Measurements from ENCODE around the gene GRAMD2B. TPM values are rescaled to one million over a fixed set of nuclear protein-coding genes. Genes with fewer than 3 reads are reported as not detected.
"Not testable (repeated sequence)": the region's sequence is repeated elsewhere in the genome, so short reads cannot be mapped to it uniquely, and the experiment has no call there.

The GRAMD2B gene, protein sequence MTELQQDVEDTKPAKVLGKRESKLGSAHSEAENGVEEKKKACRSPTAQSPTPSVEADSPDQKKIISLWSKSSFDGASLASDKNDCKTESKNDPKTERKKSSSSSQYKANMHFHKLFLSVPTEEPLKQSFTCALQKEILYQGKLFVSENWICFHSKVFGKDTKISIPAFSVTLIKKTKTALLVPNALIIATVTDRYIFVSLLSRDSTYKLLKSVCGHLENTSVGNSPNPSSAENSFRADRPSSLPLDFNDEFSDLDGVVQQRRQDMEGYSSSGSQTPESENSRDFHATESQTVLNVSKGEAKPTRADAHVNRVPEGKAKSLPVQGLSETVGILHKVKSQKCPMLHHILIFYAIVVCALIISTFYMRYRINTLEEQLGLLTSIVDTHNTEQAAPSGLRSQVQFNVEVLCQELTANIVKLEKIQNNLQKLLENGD
- total RNA-seq = 10 to 100 TPM; 31.6 to 45.4 (median 35.2) TPM
- polyA plus RNA-seq = 13.0 TPM
- long read RNA-seq, donor 1, transcript GRAMD2B-218 (15 exons, 2,977 nt) = major isoform, 34 of 90 reads
- long read RNA-seq, donor 1, transcript GRAMD2B-201 (14 exons, 3,175 nt) = minor isoform, 25 of 90 reads
- long read RNA-seq, donor 1, partial matches to known transcripts = 13 of 90 reads
- long read RNA-seq, donor 1, other reads (novel, unspliced or antisense) = 18 of 90 reads
- long read RNA-seq, donor 2, transcript GRAMD2B-218 (15 exons, 2,977 nt) = major isoform, 8 of 19 reads
- long read RNA-seq, donor 2, partial matches to known transcripts = 1 of 19 reads
- long read RNA-seq, donor 2, other reads (novel, unspliced or antisense) = 7 of 19 reads
- long read RNA-seq, donor 3, transcript GRAMD2B-201 (14 exons, 3,175 nt) = major isoform, 76 of 214 reads
- long read RNA-seq, donor 3, transcript GRAMD2B-218 (15 exons, 2,977 nt) = minor isoform, 61 of 214 reads
- long read RNA-seq, donor 3, partial matches to known transcripts = 12 of 214 reads
- long read RNA-seq, donor 3, other reads (novel, unspliced or antisense) = 65 of 214 reads
- long read RNA-seq, donor 4, transcript GRAMD2B-201 (14 exons, 3,175 nt) = minor isoform, 6 of 30 reads
- long read RNA-seq, donor 4, transcript GRAMD2B-218 (15 exons, 2,977 nt) = major isoform, 11 of 30 reads
- long read RNA-seq, donor 4, partial matches to known transcripts = 3 of 30 reads
- long read RNA-seq, donor 4, other reads (novel, unspliced or antisense) = 10 of 30 reads

- intact Hi-C loops (cut with DNase I) = loop anchor here in 1 of 4 donors (10.0 kb wide), 1 partner anchor 68 kb away; no protein-coding TSS in a partner anchor
- H3K4me3 ChIP-seq (ENCODE audit: low read length) = peak within 1 kb of the TSS; percentile 45
- H3K9me3 ChIP-seq (ENCODE audit: control insufficient read depth, low read length) = no peaks in the 10 kb centered on the region
- no peaks in the 10 kb centered on the region for H3K27me3 ChIP-seq (ENCODE audit: control insufficient read depth, insufficient read depth)
- H3K27ac ChIP-seq (ENCODE audit: low read length) = peak within 1 kb of the TSS; percentile 92
- DNase-seq = peak; percentile 89 to 95 (median 94)
- ATAC-seq = peak; percentile 99
- WGBS = under 1% methylated on average over 44 of the region's 44 CpGs
- no peaks in the 10 kb centered on the region for H3K4me1 ChIP-seq (ENCODE audit: control insufficient read depth, insufficient read depth, low read length)
Observed at GRCh38 chr5:126422994-126423788, at the start of gene GRAMD2B. Gene GRAMD2B (plus strand): TSS chr5:126423409. CDS start chr5:126423607, 198 bp downstream.

DNA sequence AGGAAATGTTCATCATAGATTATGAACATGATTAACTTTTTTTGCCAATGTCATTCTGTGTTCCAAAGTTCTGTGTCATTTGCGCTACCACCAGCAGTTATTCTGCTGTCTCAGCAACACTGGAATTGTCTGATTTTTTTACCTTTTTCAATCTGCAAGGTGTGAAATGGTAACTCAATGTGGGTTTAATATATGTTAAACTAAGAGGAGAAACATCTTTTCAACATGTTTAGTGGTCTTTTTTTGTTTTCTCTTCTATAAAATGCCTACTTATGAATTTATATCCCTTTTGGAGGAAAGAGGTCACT, 49.1 kb upstream of the GRAMD2B start:
- intact Hi-C loops (cut with DNase I) = no loop called here
- no peaks in the 10 kb centered on the region for H3K9me3 ChIP-seq (ENCODE audit: control insufficient read depth, low read length)
- H3K27me3 ChIP-seq (ENCODE audit: control insufficient read depth, insufficient read depth) = no peaks in the 10 kb centered on the region
- ATAC-seq (no peak), DNase-seq (no peak)
- H3K4me3 ChIP-seq (ENCODE audit: low read length) = no peak overlapping the region
- WGBS = 100% methylated on average over 1 of the region's 1 CpG
- no peaks in the 10 kb centered on the region for H3K4me1 ChIP-seq (ENCODE audit: control insufficient read depth, insufficient read depth, low read length)
- H3K27ac ChIP-seq (ENCODE audit: low read length) = no peak overlapping the region

DNA sequence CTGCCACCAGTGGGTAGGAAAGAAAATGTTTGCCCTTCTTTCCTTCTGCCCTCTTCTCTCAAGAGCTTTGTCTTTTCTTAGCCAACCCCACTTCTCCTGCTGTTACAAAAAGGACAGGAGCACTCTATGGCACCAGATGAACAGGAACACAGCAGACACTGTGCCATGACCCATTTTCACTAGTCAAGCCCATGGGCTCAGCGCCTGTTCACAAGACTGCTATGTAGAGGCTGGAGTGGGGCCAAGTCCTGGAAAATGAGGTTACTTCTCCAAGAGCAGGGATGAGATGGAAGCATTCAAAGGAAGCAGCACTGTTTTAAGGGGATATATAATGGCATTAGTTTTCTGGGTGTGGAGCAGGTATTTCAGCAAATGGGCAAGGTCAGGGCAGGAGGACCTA, 46.8 kb upstream of the GRAMD2B start:
- DNase-seq (peak in 2 of 3 donors; percentile 16 to 55), ATAC-seq (peak in 1 of 2 donors; percentile 45)
- Histone ChIP-seq H3K27me3 (ENCODE audit: control insufficient read depth, insufficient read depth) (no peaks in the 10 kb centered on the region), H3K4me3 (ENCODE audit: low read length) (no peak overlapping the region), H3K4me1 (ENCODE audit: control insufficient read depth, insufficient read depth, low read length) (no peaks in the 10 kb centered on the region), H3K27ac (ENCODE audit: low read length) (no peak overlapping the region), H3K9me3 (ENCODE audit: control insufficient read depth, low read length) (no peaks in the 10 kb centered on the region)
- 66% methylated on average over 1 of the region's 1 CpG for WGBS
- intact Hi-C loops (cut with DNase I) = no loop called here

- H3K9me3 ChIP-seq (ENCODE audit: control insufficient read depth, low read length) = no peaks in the 10 kb centered on the region
- no peak overlapping the region for H3K27ac ChIP-seq (ENCODE audit: low read length)
- ATAC-seq (no peak), DNase-seq (no peak)
- H3K4me3 ChIP-seq (ENCODE audit: low read length) = no peak overlapping the region
- intact Hi-C loops (cut with DNase I) = no loop called here
- H3K27me3 ChIP-seq (ENCODE audit: control insufficient read depth, insufficient read depth) = no peaks in the 10 kb centered on the region
- no peaks in the 10 kb centered on the region for H3K4me1 ChIP-seq (ENCODE audit: control insufficient read depth, insufficient read depth, low read length)
- 62% methylated on average over 2 of the region's 2 CpGs for WGBS
Observed at GRCh38 chr5:126377424-126377823, 45.8 kb upstream of the GRAMD2B start.

DNA sequence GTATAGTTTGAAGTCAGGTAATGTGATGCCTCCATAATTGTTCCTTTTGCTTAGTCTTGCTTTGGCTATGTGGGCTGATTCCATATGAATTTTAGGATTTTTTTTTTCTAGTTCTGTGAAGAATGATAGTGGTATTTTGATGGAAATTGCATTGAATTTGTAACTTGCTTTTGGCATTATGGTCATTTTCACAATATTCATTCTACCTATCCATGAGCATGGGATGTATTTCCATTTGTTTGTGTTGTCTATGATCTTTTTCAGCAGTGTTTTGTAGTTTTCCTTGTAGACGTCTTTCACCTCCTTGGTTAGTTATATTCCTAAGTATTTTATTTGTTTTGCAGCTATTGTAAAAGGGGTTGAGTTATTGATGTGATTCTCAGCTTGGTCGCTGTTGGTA, 42.9 kb upstream of the GRAMD2B start:
- H3K4me3 ChIP-seq (ENCODE audit: low read length); H3K27ac ChIP-seq (ENCODE audit: low read length); ATAC-seq; H3K4me1 ChIP-seq (ENCODE audit: control insufficient read depth, insufficient read depth, low read length); H3K9me3 ChIP-seq (ENCODE audit: control insufficient read depth, low read length); intact Hi-C loops (cut with DNase I); H3K27me3 ChIP-seq (ENCODE audit: control insufficient read depth, insufficient read depth); DNase-seq: not testable (repeated sequence)
- WGBS = 90% methylated on average over 2 of the region's 2 CpGs

GRCh38 chr5:126383246-126383645, 40.0 kb upstream of the GRAMD2B start:
- intact Hi-C loops (cut with DNase I) = no loop called here
- Histone ChIP-seq H3K27ac (ENCODE audit: low read length) (no peak overlapping the region), H3K4me3 (ENCODE audit: low read length) (no peak overlapping the region), H3K27me3 (ENCODE audit: control insufficient read depth, insufficient read depth) (no peaks in the 10 kb centered on the region), H3K9me3 (ENCODE audit: control insufficient read depth, low read length) (no peaks in the 10 kb centered on the region), H3K4me1 (ENCODE audit: control insufficient read depth, insufficient read depth, low read length) (peaks cover 2% of the 10 kb centered on the region)
- DNase-seq (no peak), ATAC-seq (no peak)

DNA sequence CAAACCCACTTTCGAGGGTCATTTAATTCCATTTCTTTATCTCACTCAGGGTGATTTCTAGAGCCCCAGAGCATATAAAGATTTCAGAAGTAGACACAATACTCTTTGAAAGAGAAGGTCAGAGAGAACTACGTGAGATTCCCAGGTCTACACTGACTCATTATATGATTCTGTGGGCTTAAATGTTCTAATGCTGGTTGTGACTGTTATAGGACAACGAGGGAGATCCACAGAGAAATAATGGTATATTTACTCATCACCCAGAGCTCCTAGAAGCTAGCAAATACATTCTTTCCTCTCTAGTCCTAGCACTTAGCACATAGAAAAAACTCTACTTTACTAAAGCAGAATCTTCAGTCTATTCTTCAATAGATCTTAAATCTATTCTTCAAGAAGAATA, 39.4 kb upstream of the GRAMD2B start:
- ATAC-seq (no peak), DNase-seq (no peak)
- no peak overlapping the region for H3K4me3 ChIP-seq (ENCODE audit: low read length)
- no peaks in the 10 kb centered on the region for H3K27me3 ChIP-seq (ENCODE audit: control insufficient read depth, insufficient read depth)
- no peak overlapping the region for H3K27ac ChIP-seq (ENCODE audit: low read length)
- peaks cover 2% of the 10 kb centered on the region for H3K4me1 ChIP-seq (ENCODE audit: control insufficient read depth, insufficient read depth, low read length)
- intact Hi-C loops (cut with DNase I) = no loop called here
- H3K9me3 ChIP-seq (ENCODE audit: control insufficient read depth, low read length) = no peaks in the 10 kb centered on the region
- WGBS = 84% methylated on average over 3 of the region's 3 CpGs

- intact Hi-C loops (cut with DNase I) = no loop called here
- ATAC-seq (peak in 1 of 2 donors; percentile 44), DNase-seq (no peak)
- peak overlapping the region; percentile 75 for H3K27ac ChIP-seq (ENCODE audit: low read length)
- no peaks in the 10 kb centered on the region for H3K9me3 ChIP-seq (ENCODE audit: control insufficient read depth, low read length)
- no peaks in the 10 kb centered on the region for H3K27me3 ChIP-seq (ENCODE audit: control insufficient read depth, insufficient read depth)
- 73% methylated on average over 3 of the region's 3 CpGs for WGBS
- no peak overlapping the region for H3K4me3 ChIP-seq (ENCODE audit: low read length)
- H3K4me1 ChIP-seq (ENCODE audit: control insufficient read depth, insufficient read depth, low read length) = peaks cover 2% of the 10 kb centered on the region
Observed at GRCh38 chr5:126384985-126385384, 38.2 kb upstream of the GRAMD2B start.

DNA sequence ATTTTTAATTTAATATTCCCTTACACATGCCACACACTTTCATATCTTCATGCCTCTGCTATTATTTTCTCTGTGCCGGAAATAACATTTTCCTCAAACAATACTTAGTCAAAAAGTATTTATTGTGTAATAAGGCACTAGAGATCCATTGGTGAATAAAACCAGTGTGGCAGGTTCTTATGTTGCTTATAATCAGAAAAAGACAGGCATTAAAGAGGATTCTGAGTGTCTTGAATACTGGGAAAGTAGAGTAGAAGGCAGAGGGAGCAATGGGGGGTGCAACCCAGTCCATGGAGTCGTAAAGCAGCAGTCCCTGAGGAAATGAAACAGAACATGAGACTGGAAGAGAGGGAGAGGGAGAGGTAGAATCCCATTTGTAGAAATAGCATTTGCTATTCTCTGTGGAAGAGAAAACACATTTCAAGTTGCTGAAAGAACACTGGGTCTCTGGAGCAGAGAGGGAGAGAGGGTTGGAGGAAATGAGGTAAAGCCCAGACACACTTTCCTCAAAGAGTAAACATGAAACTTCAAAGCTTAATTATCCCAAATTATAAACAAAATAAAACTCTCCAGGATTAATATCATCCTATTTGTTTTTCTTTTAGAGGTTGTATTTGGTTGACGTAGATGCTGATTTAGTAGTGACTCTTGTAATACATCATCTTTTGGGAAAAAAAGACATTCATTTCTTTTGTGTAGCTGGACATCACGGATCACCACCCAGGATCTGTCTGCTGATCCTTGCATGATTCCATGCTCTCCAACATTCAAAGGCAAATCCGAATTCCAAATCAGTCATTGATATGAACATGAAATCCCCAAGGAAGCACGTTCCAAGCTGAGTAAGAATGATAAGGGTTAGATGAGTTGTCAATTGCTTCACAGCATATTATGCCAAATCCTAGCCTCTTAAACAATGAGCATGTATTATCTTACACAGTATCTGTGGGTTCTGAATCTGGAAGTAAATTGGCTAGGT, 37.4 kb upstream of the GRAMD2B start:
- Histone ChIP-seq H3K4me3 (ENCODE audit: low read length) (no peak overlapping the region), H3K27ac (ENCODE audit: low read length) (no peak overlapping the region), H3K9me3 (ENCODE audit: control insufficient read depth, low read length) (no peaks in the 10 kb centered on the region), H3K27me3 (ENCODE audit: control insufficient read depth, insufficient read depth) (no peaks in the 10 kb centered on the region), H3K4me1 (ENCODE audit: control insufficient read depth, insufficient read depth, low read length) (peaks cover 2% of the 10 kb centered on the region)
- 69% methylated on average over 6 of the region's 6 CpGs for WGBS
- DNase-seq = no peak
- ATAC-seq = no peak
- intact Hi-C loops (cut with DNase I) = no loop called here

All from right cardiac atrium (tissue), 5 donors.